AG09319 (cell line): Measurements from ENCODE around the gene SLMAP.

Source experiments
- DNase-seq: peaks from one replicate; pipeline ENCODE4 v3.0.0-alpha.2; 2010; ENCODE audit warnings: low read depth; ENCODE audit errors: extremely low read depth
- TF ChIP-seq, protein P1 (sequence below): IDR thresholded peaks from 2 replicates; pipeline ENCODE4 v1.5.1; 2011; ENCODE audit warnings: low read depth, mild to moderate bottlenecking, inconsistent platforms, low read length, moderate library complexity

Gene SLMAP

DNA sequence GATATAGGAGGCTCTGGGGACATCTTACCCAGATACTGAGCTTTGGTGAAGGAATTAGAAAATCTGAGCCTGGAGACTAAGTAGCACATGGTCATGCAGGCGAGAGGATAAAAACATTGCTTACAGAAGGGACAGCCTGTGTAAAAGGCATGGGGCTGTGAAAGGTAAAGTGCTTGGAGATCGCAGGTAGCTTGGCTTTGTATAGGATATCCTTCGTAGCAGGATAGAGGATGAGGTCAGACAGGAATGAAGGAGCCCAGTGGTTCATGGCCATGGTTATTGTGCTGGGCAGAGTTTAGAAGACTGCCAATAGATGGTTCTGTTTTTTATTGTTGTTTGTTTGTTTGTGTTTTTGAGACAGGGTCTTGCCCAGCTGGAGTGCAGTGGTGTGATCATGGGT is 82.5 kb downstream of the SLMAP start:
- no peak for DNase-seq
- TF ChIP-seq, protein P1, sequence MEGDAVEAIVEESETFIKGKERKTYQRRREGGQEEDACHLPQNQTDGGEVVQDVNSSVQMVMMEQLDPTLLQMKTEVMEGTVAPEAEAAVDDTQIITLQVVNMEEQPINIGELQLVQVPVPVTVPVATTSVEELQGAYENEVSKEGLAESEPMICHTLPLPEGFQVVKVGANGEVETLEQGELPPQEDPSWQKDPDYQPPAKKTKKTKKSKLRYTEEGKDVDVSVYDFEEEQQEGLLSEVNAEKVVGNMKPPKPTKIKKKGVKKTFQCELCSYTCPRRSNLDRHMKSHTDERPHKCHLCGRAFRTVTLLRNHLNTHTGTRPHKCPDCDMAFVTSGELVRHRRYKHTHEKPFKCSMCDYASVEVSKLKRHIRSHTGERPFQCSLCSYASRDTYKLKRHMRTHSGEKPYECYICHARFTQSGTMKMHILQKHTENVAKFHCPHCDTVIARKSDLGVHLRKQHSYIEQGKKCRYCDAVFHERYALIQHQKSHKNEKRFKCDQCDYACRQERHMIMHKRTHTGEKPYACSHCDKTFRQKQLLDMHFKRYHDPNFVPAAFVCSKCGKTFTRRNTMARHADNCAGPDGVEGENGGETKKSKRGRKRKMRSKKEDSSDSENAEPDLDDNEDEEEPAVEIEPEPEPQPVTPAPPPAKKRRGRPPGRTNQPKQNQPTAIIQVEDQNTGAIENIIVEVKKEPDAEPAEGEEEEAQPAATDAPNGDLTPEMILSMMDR = no peak

GRCh38 chr3:57840473-57840872 is 84.4 kb downstream of the SLMAP start:
- DNase-seq = no peak
- TF ChIP-seq, protein P1 = no peak

- DNase-seq = no peak
- TF ChIP-seq, protein P1 = no peak
Observed at GRCh38 chr3:57841818-57842217, 85.7 kb downstream of the SLMAP start.

GRCh38 chr3:57848177-57848738 is 92.1 kb downstream of the SLMAP start:
- no peak for DNase-seq

DNA sequence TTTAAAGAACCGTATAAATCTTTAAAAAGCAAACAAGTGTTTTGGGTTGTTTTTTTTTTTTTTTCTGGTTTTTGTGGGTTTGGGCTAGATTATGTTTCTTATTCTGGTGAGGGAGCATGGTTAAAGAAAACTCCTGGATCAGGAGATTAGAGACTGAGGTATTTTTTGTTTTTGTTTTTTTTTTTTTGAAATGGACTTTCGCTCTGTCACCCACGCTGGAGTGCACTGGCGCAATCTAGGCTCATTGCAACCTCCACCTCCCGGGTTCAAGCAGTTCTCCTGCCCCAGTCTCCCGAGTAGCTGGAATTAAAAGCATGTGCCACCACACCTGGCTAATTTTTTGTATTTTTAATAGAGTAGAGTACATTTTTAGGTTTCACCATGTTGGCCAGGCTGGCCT is 95.2 kb downstream of the SLMAP start:
- TF ChIP-seq, protein P1 = no peak
- DNase-seq = no peak

More at GRCh38 chr3:57848177-57848738, 92.1 kb downstream of the SLMAP start:
- TF ChIP-seq, protein P1 = no peak

DNA sequence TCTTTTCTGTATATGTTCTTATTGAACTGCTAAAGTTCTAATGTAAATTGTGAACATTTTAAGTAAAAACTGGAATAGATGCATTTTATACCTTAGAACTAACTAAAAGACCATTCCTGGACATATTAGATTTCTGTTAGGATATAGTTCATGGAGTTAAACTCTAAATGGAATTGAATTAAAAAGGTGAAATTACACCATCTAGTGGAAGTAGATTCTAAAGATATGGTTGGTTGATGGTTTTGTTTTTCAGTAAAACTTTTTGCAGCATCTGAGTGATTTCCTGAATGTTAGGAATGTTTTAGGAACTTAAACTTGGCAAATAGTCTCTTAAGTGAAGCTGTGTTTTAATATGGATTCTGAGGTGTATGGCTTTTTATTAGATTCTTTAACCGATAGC is 96.8 kb downstream of the SLMAP start:
- no peak for DNase-seq

DNA sequence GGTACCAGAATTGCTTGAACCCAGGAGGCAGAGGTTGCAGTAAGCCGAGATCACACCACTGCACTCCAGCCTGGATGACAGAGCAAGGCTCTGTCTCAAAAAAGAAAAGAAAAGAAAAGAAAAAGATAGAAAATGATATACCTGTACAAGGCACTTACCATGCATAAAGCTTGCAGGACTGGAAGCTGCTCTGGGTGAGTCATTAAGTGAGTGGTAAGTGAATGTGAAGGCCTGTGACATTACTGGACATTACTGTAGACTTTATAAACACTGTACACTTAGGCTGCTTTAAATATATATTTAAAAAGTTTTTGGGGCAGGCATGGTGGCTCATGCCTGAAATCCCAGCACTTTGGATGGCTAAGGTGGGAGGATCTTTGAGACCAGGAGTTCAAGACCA is 99.2 kb downstream of the SLMAP start:
- DNase-seq = no peak
- TF ChIP-seq, protein P1 = no peak

More for the DNA sequence above, 96.8 kb downstream of the SLMAP start:
- TF ChIP-seq, protein P1 = peak; percentile 33
